Stomach (tissue), 4 donors: Measurements from ENCODE around the gene CARS1.
"Not testable (repeated sequence)": the region's sequence is repeated elsewhere in the genome, so short reads cannot be mapped to it uniquely, and the experiment has no call there.

Source experiments
- EP300 ChIP-seq: sonication (generic); formaldehyde crosslinking; IDR thresholded peaks from one replicate; pipeline ENCODE4 v1.6.1; 2017; ENCODE audit warnings: antibody characterized with exemption
- TF ChIP-seq, protein P1 (sequence below), 7 experiments: fragments of 450-650 bp in 4 of 7; fragments of 200-600 bp in 3 of 7; sonication (generic) in 3 of 7; IDR thresholded peaks; one replicate each; pipeline ENCODE4 v1.5.1; 2016 to 2019; ENCODE audit warnings: antibody characterized with exemption in 7 of 7, control low read depth in 2 of 7, mild to moderate bottlenecking in 1 of 7

DNA sequence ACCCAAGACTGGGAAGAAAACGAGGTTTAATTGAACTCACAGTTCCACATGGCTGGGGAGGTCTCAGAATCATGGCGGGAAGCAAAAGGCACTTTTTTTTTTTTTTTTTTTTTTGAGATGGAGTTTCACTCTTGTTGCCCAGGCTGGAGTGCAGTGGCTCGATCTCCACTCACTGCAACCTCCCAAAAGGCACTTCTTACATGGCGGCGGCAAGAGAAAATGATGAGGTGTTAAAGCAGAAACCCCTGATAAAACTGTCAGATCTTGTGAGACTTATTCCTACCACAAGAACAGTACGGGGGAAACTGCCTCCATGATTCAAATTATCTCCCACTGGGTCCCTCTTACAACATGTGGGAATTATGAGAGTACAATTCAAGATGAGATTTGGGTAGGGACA, 7.5 kb upstream of the CARS1 start:
- TF ChIP-seq, protein P1, sequence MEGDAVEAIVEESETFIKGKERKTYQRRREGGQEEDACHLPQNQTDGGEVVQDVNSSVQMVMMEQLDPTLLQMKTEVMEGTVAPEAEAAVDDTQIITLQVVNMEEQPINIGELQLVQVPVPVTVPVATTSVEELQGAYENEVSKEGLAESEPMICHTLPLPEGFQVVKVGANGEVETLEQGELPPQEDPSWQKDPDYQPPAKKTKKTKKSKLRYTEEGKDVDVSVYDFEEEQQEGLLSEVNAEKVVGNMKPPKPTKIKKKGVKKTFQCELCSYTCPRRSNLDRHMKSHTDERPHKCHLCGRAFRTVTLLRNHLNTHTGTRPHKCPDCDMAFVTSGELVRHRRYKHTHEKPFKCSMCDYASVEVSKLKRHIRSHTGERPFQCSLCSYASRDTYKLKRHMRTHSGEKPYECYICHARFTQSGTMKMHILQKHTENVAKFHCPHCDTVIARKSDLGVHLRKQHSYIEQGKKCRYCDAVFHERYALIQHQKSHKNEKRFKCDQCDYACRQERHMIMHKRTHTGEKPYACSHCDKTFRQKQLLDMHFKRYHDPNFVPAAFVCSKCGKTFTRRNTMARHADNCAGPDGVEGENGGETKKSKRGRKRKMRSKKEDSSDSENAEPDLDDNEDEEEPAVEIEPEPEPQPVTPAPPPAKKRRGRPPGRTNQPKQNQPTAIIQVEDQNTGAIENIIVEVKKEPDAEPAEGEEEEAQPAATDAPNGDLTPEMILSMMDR (IDR thresholded peaks at IDR 0.05) = not testable (repeated sequence)
- TF ChIP-seq EP300 = not testable (repeated sequence)
